ENCODE measurements around the gene CDK5R1. TPM values are rescaled to one million over a fixed set of nuclear protein-coding genes. Genes with fewer than 3 reads are reported as not detected.

Gene CDK5R1
- total RNA-seq, 1 donor: 0.86 TPM

DNA sequence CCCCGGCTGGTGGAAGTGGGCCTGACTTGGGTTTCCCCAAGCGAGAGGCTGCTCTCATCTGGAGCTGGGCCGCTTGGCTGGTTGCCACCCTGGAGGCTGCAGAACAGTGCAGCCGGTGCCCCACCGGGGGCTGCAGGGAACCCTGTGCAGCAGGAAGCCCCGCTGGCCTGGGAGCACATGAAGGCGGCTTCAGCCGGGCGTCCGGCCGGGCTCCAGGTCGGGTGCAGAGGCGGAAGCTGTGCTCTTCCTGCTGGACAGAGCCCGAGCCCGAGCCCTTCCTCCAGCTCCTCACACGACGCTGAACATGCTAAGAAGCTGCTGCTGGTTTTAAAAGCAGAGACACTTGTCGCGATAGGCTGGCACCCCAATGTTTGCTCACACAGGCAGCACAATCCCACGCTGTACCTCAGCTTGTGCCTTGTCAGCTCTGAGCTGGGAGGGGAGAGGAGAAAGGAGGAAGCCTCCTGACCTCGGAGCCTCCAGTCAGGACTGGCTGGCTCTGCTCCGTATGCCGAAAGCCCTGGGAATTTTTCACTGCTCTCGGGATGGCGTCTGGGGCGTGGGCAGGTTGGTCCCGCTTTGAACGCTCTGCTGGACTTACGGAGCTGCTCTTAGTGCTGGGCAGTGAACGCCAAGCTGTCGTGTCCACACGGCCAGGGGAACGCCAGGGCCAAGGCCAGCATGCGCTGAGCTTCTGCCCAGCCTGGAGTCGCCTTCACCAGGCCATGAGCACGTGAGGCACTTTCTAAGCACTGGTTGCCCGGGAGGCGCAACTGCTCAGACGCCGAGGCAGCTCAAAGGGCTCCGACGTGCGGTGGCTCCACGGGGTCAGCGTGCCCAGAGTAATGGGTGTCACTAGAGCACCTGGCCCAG, 8.8 kb downstream of the CDK5R1 start:
- H3K4me3 ChIP-seq (ENCODE audit: low read depth, low read length): no peak overlapping the region
- TF ChIP-seq, protein P1, sequence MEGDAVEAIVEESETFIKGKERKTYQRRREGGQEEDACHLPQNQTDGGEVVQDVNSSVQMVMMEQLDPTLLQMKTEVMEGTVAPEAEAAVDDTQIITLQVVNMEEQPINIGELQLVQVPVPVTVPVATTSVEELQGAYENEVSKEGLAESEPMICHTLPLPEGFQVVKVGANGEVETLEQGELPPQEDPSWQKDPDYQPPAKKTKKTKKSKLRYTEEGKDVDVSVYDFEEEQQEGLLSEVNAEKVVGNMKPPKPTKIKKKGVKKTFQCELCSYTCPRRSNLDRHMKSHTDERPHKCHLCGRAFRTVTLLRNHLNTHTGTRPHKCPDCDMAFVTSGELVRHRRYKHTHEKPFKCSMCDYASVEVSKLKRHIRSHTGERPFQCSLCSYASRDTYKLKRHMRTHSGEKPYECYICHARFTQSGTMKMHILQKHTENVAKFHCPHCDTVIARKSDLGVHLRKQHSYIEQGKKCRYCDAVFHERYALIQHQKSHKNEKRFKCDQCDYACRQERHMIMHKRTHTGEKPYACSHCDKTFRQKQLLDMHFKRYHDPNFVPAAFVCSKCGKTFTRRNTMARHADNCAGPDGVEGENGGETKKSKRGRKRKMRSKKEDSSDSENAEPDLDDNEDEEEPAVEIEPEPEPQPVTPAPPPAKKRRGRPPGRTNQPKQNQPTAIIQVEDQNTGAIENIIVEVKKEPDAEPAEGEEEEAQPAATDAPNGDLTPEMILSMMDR (IDR thresholded peaks at IDR 0.05; ENCODE audit: insufficient read depth, low read depth, low read length): no peak
- peak; percentile 27 for DNase-seq (ENCODE audit: low read depth)

DNA sequence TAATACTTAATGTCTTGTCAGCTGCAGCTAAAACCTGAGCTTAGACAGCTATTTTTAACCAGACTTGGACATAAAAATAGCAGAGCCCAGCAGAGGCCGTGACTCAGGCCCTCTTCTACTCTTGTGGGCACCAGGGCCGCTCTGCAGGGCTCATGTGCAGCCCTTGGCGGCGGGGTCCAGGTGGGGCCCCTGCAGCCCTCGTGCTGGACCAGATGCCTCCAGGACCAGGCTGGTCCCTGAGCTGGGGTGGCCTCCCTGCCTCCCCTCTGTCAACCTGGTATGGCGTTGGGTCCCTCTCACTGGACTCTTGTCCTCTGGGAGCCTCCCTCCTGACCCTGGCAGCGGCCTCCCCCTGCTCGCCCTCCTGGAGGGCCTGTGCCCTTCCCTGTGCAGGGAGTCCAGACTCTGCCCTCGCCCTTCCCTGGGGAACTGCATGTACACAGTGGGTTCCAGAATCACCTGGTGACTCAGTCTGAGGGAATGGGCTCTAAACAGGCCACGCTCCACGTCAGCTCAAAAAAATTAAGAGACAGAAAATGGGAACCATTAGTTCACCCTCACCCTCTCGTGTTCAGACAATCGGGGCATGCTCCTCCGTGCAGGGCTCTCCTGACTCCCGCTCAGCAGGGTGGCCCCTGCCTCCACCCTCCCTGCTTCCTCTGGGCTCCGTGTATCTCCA, 9.7 kb downstream of the CDK5R1 start:
- peak; percentile 38 for DNase-seq (ENCODE audit: low read depth)
- TF ChIP-seq, protein P1 (IDR thresholded peaks at IDR 0.05; ENCODE audit: insufficient read depth, low read depth, low read length): no peak
- no peak overlapping the region for H3K4me3 ChIP-seq (ENCODE audit: low read depth, low read length)

DNA sequence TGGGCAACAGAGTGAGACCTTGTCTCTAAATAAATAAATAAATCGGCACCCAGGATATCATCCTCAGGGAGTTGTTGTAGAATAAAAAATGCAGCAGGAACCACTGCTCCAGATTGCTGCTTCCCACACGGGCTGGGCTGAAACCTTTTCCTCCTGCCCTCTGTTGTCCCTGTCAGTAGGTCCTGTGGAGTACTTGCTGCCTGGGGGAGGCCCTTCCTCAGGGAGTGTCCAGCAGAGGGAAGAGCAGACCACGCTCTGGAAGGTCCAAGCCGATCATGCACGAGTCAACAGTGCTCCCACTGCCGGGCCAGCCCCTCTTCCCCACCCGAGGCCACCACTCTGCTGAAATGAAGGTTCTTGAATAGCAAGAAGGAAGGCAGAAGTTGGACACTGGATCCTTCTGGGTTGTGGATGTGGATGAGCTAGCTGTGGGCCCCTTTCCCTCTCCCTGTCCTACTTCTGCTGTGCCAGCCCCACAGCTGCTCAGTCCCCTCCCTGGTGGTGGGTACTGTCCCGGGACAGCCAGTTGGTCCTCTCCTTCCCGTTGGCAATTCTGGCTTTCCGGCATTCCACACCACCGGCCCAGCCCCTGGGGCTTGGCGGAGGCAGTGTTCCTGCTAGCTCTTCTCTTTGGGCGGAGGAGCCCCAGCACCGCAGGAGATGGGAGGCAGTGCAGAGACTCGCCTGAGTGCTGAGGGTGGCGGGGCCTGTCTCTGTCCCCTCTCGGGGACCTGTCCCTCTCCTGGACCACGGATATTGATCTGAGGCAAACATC, 10.8 kb downstream of the CDK5R1 start:
- H3K4me3 ChIP-seq (ENCODE audit: low read depth, low read length): no peak overlapping the region
- TF ChIP-seq, protein P1 (IDR thresholded peaks at IDR 0.05; ENCODE audit: insufficient read depth, low read depth, low read length): no peak
- no peak for DNase-seq (ENCODE audit: low read depth)

DNA sequence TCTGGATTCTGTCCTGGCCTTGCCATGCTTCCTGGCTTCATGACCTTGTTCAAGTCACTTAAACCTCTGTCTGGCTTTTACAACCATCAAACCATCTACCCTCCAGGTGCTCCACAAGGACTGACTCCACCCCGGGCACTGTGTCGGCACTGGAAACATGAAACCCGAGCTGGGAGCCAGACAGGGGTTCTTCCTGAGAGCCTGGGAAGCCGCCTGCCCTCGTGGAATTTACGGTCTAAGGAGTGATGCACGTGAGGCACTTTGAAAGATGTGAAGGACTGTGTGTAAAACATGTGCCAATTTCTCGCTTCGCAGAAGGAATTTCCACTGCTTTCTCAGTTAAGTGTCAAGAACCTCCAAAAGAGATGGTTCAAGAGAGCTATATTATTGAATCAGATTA, 11.6 kb downstream of the CDK5R1 start:
- DNase-seq (ENCODE audit: low read depth): no peak
- H3K4me3 ChIP-seq (ENCODE audit: low read depth, low read length): no peak overlapping the region
- TF ChIP-seq, protein P1 (IDR thresholded peaks at IDR 0.05; ENCODE audit: insufficient read depth, low read depth, low read length): no peak

DNA sequence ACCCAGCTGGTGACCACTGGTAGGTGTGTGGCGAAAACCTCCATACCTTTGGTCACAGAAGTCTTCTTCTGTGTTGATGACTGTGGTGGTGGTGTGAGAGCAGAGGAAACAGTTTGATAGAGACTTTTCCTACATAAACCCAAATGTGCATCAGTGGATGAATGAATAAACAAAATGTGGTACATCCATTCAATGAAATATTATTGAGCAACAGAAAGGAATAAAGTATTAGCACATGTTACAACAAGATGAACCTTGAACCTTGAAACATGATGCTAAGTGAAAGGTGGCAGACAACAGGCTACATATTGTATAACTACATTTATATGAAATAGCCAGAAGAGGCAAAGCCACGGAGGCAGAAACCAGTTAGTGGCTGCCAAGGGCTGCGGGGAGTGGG, 15.2 kb downstream of the CDK5R1 start:
- no peak for DNase-seq (ENCODE audit: low read depth)
- H3K4me3 ChIP-seq (ENCODE audit: low read depth, low read length): no peak overlapping the region
- TF ChIP-seq, protein P1 (IDR thresholded peaks at IDR 0.05; ENCODE audit: insufficient read depth, low read depth, low read length): no peak

DNA sequence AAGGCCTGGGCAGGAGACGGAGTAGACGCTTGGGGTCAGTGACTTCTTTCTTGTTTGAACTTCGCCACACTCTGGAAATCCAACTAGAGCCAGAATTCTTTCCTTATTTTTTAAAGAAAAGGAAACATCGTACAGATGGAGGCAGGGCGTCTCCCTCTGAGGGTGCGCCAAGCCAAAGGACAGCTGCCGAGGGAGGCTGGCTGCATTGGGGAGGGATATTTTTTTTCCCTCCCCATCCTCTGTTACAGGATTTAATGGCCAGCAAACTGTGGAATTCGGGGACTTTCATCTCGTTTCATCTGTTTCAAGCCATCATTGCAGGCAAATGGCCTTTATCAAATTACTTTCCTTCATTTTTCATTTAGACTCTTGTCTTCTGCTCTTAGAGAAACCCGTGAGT, 15.9 kb downstream of the CDK5R1 start:
- TF ChIP-seq, protein P1 (IDR thresholded peaks at IDR 0.05; ENCODE audit: insufficient read depth, low read depth, low read length): no peak
- no peak overlapping the region for H3K4me3 ChIP-seq (ENCODE audit: low read depth, low read length)
- no peak for DNase-seq (ENCODE audit: low read depth)
